Measurements from ENCODE around the gene B3GALT5.

DNA sequence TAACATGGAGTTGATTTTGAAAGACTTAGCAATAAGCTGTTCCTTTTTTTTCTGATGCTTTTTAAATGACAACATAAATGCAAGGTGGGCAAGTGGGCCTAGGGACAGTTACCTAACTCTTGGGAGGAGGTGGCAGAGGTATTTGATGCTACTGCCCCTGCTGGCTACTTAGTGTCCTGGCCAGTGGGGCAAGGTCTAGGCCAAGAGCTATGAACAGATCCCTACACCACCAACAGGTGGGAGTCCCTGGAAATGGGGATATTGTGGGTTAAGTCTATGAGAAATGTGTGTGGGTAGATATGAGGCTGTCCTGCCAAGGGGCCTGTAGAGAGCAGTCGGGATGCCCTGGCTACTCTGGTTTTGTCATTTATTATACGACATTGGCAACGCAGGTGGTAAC, 31.3 kb upstream of the B3GALT5 start:
- TF ChIP-seq, protein P1, sequence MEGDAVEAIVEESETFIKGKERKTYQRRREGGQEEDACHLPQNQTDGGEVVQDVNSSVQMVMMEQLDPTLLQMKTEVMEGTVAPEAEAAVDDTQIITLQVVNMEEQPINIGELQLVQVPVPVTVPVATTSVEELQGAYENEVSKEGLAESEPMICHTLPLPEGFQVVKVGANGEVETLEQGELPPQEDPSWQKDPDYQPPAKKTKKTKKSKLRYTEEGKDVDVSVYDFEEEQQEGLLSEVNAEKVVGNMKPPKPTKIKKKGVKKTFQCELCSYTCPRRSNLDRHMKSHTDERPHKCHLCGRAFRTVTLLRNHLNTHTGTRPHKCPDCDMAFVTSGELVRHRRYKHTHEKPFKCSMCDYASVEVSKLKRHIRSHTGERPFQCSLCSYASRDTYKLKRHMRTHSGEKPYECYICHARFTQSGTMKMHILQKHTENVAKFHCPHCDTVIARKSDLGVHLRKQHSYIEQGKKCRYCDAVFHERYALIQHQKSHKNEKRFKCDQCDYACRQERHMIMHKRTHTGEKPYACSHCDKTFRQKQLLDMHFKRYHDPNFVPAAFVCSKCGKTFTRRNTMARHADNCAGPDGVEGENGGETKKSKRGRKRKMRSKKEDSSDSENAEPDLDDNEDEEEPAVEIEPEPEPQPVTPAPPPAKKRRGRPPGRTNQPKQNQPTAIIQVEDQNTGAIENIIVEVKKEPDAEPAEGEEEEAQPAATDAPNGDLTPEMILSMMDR (IDR thresholded peaks at IDR 0.05 in 8 of 11, conservative IDR thresholded peaks at IDR 0.05 in 3 of 11) = no peak
- TF ChIP-seq POLR2AphosphoS5 (IDR thresholded peaks at IDR 0.05) (no peak), POLR2A (IDR thresholded peaks at IDR 0.05) (no peak)

Measured in spleen (tissue), 7 donors.